DOHH2 (cell line): ENCODE results near the gene ATP10B.

Experiments used
- H3F3A ChIP-seq: fragments of 200-600 bp; sonication (generic), shearing (Covaris generic); 2 replicates; pipeline ENCODE4 v1.6.0; 2016; ENCODE audit warnings: antibody characterized with exemption, mild to moderate bottlenecking; ENCODE audit not compliant: control insufficient read depth, insufficient read depth
- H3K27ac ChIP-seq: fragments of 200-600 bp; sonication (generic); 2 replicates; pipeline ENCODE4 v1.5.1; 2014; ENCODE audit warnings: low read depth, mild to moderate bottlenecking, low read length, moderate library complexity
- H3K27me3 ChIP-seq: fragments of 200-600 bp; sonication (generic); 2 replicates; pipeline ENCODE4 v1.6.1; 2014; ENCODE audit warnings: mild to moderate bottlenecking, low read length, mixed read lengths; ENCODE audit not compliant: control insufficient read depth
- H3K36me3 ChIP-seq: fragments of 200-600 bp; sonication (generic); 2 replicates; pipeline ENCODE4 v1.6.1; 2014; ENCODE audit warnings: mild to moderate bottlenecking, low read length, moderate library complexity, mixed read lengths; ENCODE audit not compliant: control insufficient read depth
- H3K4me1 ChIP-seq: fragments of 200-600 bp; sonication (generic); 2 replicates; pipeline ENCODE4 v1.6.1; 2014; ENCODE audit warnings: mild to moderate bottlenecking, low read length, mixed read lengths; ENCODE audit not compliant: control insufficient read depth
- H3K4me2 ChIP-seq: fragments of 200-600 bp; sonication (generic); 2 replicates; pipeline ENCODE4 v1.6.0; 2014; ENCODE audit warnings: mild to moderate bottlenecking, low read length, moderate library complexity
- H3K4me3 ChIP-seq: fragments of 200-600 bp; sonication (generic); 2 replicates; pipeline ENCODE4 v1.5.1; 2014; ENCODE audit warnings: mild to moderate bottlenecking, low read length, mixed read lengths
- H3K79me2 ChIP-seq: fragments of 200-600 bp; sonication (generic); 2 replicates; pipeline ENCODE4 v1.6.1; 2014; ENCODE audit warnings: mild to moderate bottlenecking, low read length, mixed read lengths; ENCODE audit not compliant: control insufficient read depth
- H3K9me2 ChIP-seq: fragments of 200-600 bp; sonication (generic); replicated peaks from 2 replicates; pipeline ENCODE4 v1.6.1; 2014; ENCODE audit warnings: mild to moderate bottlenecking, low read length, mixed read lengths; ENCODE audit not compliant: control insufficient read depth
- H3K9me3 ChIP-seq: fragments of 200-600 bp; sonication (generic); 2 replicates; pipeline ENCODE4 v1.6.1; 2014; ENCODE audit warnings: antibody characterized with exemption, low read length, mixed read lengths; ENCODE audit not compliant: control insufficient read depth, insufficient read depth
- H4K20me1 ChIP-seq: fragments of 200-600 bp; sonication (generic); 2 replicates; pipeline ENCODE4 v1.6.0; 2014; ENCODE audit warnings: low read depth, mild to moderate bottlenecking, antibody characterized with exemption, low read length, moderate library complexity; ENCODE audit not compliant: control insufficient read depth, insufficient read depth
- EZH2phosphoT487 ChIP-seq: fragments of 200-600 bp; sonication (generic); IDR thresholded peaks from 2 replicates; pipeline ENCODE4 v1.6.1; 2017; ENCODE audit warnings: borderline replicate concordance, mild to moderate bottlenecking, antibody characterized with exemption, low read length, moderate library complexity, mixed read lengths
- TF ChIP-seq, protein P1 (sequence below): fragments of 200-600 bp; sonication (generic); IDR thresholded peaks from one replicate; pipeline ENCODE4 v1.5.1; 2014; ENCODE audit warnings: antibody characterized with exemption, mild to moderate bottlenecking, low read depth, low read length; ENCODE audit not compliant: poor library complexity, severe bottlenecking

ATP10B gene

DNA sequence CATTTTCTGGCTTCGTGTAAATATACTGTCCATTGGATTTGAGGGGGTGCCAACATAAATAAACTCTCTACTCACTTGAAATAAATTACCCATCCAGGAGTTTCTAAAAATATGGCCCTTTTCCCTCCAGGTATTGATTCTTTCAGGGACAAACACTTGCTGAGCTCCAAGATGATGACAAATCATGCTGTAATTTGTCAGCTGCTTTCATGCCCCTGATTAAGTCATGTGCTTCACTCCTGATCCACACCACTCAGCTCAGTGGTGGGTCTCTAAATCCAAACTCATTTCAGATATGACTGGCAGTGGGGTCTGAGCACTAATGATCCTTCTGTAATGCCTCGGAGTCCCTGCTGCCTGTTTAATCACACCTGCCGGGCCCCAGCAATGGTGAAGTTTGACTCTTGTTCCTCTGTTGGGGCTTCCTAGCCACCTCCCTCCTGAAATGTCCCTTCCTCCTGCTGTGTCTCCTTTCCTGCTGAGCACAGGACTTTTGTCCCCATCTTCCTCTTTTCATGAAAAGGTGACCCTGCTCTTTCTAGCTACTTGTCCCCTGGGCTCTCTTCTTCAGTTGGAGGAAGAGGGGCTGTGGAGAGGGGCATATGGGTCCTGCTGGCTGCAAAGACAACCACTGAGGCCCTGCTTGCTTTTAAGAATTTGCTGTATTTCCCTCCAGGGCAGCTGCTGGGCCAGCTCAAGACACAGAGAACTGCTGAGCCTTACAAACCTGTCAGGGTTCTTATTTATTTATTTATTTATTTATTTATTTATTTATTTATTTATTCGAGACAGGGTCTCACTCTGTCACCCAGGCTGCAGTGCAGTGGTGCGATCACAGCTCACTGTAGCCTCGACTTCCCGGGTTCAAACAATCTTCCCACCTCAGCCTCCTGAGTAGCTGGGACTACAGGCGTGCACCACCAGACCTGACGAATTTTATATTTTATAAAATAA lies 200.0 kb downstream of the ATP10B start:
- no peaks in the 10 kb centered on the region for H3K9me3 ChIP-seq
- no peak overlapping the region for H3K27ac ChIP-seq
- TF ChIP-seq, protein P1, sequence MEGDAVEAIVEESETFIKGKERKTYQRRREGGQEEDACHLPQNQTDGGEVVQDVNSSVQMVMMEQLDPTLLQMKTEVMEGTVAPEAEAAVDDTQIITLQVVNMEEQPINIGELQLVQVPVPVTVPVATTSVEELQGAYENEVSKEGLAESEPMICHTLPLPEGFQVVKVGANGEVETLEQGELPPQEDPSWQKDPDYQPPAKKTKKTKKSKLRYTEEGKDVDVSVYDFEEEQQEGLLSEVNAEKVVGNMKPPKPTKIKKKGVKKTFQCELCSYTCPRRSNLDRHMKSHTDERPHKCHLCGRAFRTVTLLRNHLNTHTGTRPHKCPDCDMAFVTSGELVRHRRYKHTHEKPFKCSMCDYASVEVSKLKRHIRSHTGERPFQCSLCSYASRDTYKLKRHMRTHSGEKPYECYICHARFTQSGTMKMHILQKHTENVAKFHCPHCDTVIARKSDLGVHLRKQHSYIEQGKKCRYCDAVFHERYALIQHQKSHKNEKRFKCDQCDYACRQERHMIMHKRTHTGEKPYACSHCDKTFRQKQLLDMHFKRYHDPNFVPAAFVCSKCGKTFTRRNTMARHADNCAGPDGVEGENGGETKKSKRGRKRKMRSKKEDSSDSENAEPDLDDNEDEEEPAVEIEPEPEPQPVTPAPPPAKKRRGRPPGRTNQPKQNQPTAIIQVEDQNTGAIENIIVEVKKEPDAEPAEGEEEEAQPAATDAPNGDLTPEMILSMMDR: no peak
- no peak for TF ChIP-seq EZH2phosphoT487

DNA sequence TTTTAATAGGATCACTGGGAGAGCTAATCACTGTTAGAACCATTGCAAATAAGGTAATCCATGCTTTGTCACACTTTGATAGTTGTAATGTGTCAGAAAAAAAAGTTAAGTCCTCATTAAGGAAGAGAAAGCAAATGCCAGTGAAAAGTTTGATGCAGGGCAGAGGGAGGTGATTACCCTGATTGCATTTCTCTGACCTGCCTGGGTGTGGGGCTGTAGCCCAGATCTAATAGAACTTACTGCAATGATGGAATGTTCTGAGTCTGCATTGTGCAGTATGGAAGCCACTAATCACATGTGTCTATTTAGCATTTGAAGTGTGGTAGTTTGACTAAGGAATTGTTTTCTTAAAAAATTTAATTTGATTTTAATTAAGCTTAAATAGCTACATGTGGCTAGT lies 202.7 kb downstream of the ATP10B start:
- no peaks in the 10 kb centered on the region for H3K79me2 ChIP-seq
- TF ChIP-seq EZH2phosphoT487: no peak
- TF ChIP-seq, protein P1: peak; percentile 34
- H3K4me2 ChIP-seq: no peak overlapping the region
- H3K36me3 ChIP-seq: no peaks in the 10 kb centered on the region
- H3K4me1 ChIP-seq: no peaks in the 10 kb centered on the region
- no peaks in the 10 kb centered on the region for H3K27me3 ChIP-seq
- H3K27ac ChIP-seq: no peak overlapping the region
- H3K4me3 ChIP-seq: no peak overlapping the region
- no peaks in the 10 kb centered on the region for H4K20me1 ChIP-seq
- H3K9me3 ChIP-seq: no peaks in the 10 kb centered on the region
- no peaks in the 10 kb centered on the region for H3F3A ChIP-seq
- no peaks in the 10 kb centered on the region for H3K9me2 ChIP-seq

More for the DNA sequence above, 200.0 kb downstream of the ATP10B start:
- Histone ChIP-seq H3K27me3 (no peaks in the 10 kb centered on the region), H4K20me1 (no peaks in the 10 kb centered on the region), H3F3A (no peaks in the 10 kb centered on the region), H3K4me2 (no peak overlapping the region), H3K4me1 (no peaks in the 10 kb centered on the region; the same call in 1 of the 2 replicates), H3K36me3 (no peaks in the 10 kb centered on the region), H3K9me2 (no peaks in the 10 kb centered on the region), H3K79me2 (no peaks in the 10 kb centered on the region), H3K4me3 (no peak overlapping the region)

DNA sequence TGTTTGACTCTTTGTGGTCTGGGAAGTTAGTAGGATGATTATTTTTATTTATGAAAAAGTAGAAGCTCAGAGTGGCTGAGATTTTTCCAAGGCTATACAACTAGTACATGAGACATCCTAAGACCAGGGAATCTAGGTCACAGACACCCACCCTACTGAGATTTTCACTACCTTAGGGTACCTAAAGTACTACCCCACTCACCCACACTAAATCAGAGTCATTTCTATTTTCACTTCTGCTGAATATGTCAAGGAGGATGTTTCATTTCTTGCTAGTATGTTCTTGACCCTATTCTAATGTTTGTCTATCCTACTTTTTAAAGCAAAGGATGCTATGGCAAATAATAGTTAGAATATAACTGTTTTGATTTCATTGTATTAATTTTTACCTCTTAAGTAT lies 206.0 kb downstream of the ATP10B start:
- H3K9me3 ChIP-seq: no peaks in the 10 kb centered on the region
- no peak overlapping the region for H3K4me3 ChIP-seq
- no peaks in the 10 kb centered on the region for H3K36me3 ChIP-seq
- no peak overlapping the region for H3K27ac ChIP-seq
- H3K9me2 ChIP-seq: no peaks in the 10 kb centered on the region
- H3F3A ChIP-seq: no peaks in the 10 kb centered on the region
- no peaks in the 10 kb centered on the region for H3K27me3 ChIP-seq
- H3K4me1 ChIP-seq: no peaks in the 10 kb centered on the region
- no peaks in the 10 kb centered on the region for H3K79me2 ChIP-seq
- no peaks in the 10 kb centered on the region for H4K20me1 ChIP-seq
- TF ChIP-seq, protein P1: no peak
- no peak for TF ChIP-seq EZH2phosphoT487
- H3K4me2 ChIP-seq: no peak overlapping the region
